Pancreas (tissue), 10 donors: ENCODE results near the gene CAPN10. TPM values are rescaled to one million over a fixed set of nuclear protein-coding genes. Genes with fewer than 3 reads are reported as not detected.
A peak's percentile ranks its signal among the peaks of the same experiment; 100 is the strongest.

Experiments
- ATAC-seq, 4 donors: fragments of 200-7000 bp; cut with Tn5 transposase; one replicate each; pipeline versions ENCODE4 v1.8.0 to v1.9.1; 2020; ENCODE audit warnings: mild to moderate bottlenecking in 4 of 4, moderate library complexity in 4 of 4
- DNase-seq, 6 donors: peaks; one replicate each; pipeline ENCODE4 v3.0.0-alpha.2; 2020
- FAIRE-seq: peaks from 2 replicates; lab custom pipeline; 2012; peaks lifted over from hg19 to GRCh38; lab: Jason Lieb, UNC
- H3K27ac ChIP-seq, 4 donors: fragments of 200-600 bp; sonication (generic); 1 replicate in 3 of 4; 2 replicates in 1 of 4; pipeline versions ENCODE4 v1.5.0 to v1.8.0; 2020
- H3K27me3 ChIP-seq, 4 donors: fragments of 200-600 bp; one replicate each; pipeline ENCODE4 v1.8.0; 2021
- H3K36me3 ChIP-seq, 3 donors: fragments of 200-600 bp; sonication (generic) in 1 of 3; one replicate each; pipeline versions ENCODE4 v1.5.0 to v1.8.0; 2020 to 2021
- H3K4me1 ChIP-seq, 3 donors: fragments of 200-600 bp; one replicate each; pipeline ENCODE4 v1.8.0; 2021
- H3K4me3 ChIP-seq, 4 donors: fragments of 200-600 bp; sonication (generic) in 2 of 4; one replicate each; pipeline versions ENCODE4 v1.5.0 to v1.8.0; 2020 to 2021
- H3K9me3 ChIP-seq, 4 donors: fragments of 200-600 bp; one replicate each; pipeline ENCODE4 v1.8.0; 2021
- WGBS, 2 donors: extraction: QIAGEN DNeasy Blood & Tissue Kit; methylation state at CpG; one replicate each; pipeline ENCODE4 v1.1.7; 2013; 5-methylcytosine and 5-hydroxymethylcytosine counted together
- intact Hi-C, 3 donors: fragments of 100-400 bp; cut with DNase I; formaldehyde crosslinking; loops; one replicate each; pipeline versions ENCODE4 v1.11.1 to v1.14.2; 2022
- polyA plus RNA-seq, 2 donors: library from polyadenylated mRNA; stranded (reverse); fragments of 200-250 nt; gene quantifications; one replicate each; pipeline ENCODE4 v1.2.3, GENCODE V29; 2013
- total RNA-seq, 6 donors: library from RNA; stranded (reverse); fragmentation: NEBNext Ultra II Directional in 4 of 6; extraction: Animal tissue kit (Norgen Biotek cat#: 25700) in 4 of 6; gene quantifications; one replicate each; pipeline versions ENCODE4 v1.2.1 to v1.2.4, GENCODE V29; 2021 to 2023
- TF ChIP-seq, protein P1 (sequence below), 4 donors: fragments of 200-600 bp; sonication (generic) in 3 of 4; IDR thresholded peaks; one replicate each; pipeline versions ENCODE4 v1.5.0 to v1.8.0; 2021; ENCODE audit warnings: antibody characterized with exemption in 4 of 4
- donor health status: healthy with polysubstance abuse.
- donor health status: DM: no; HTN: no; CAD: no; lungs with moderate emphysema.
- donor health status: DM: no; HTN: no; CAD: no.
- donor health status: control.
- donor health status: control.
- donor health status: Bipolar disorder and iron deficiency.
- donor health status: DM: yes; HTN: yes; CAD: no.
- donor health status: DM: no; HTN: no; CAD: no.
- donor health status: DM: no; HTN: no; CAD: no.
- donor health status: DM: yes; HTN: yes; CAD: no.

The CAPN10 gene
- total and polyA plus RNA-seq, 8 donors: 8.6 to 49.3 (median 12.7) TPM

DNA sequence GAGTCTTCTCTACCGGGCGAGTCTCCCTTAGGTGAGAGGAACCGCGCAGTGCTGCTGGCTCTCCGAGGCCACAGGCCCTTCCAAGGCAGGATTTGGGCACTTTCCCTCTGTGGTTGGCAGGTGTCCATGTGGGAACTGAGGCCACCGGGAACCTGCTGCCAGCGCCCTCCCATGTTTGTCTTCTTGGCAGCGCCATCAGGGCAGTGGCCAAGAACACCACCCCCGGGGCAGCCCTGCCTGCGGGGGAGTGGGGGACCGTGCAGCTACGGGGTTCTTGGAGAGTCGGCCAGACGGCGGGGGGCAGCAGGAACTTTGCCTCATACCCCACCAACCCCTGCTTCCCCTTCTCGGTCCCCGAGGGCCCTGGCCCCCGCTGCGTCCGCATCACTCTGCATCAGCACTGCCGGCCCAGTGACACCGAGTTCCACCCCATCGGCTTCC lies 10.0 kb downstream of the CAPN10 start:
- Histone ChIP-seq H3K27me3 (no peaks in the 10 kb centered on the region), H3K4me3 (no peak overlapping the region), H3K36me3 (peaks cover 0 to 13% (median 0%) of the 10 kb centered on the region in 3 donors), H3K9me3 (no peaks in the 10 kb centered on the region), H3K27ac (no peak overlapping the region), H3K4me1 (no peaks in the 10 kb centered on the region)
- DNase-seq (peak in 4 of 6 donors; percentile 13 to 80 (median 34)), FAIRE-seq (no peak), ATAC-seq (peak in 1 of 4 donors; percentile 61)
- 83 to 86% methylated on average over 23 of the region's 23 CpGs for WGBS, 2 donors
- intact Hi-C loops: no loop called here
- TF ChIP-seq, protein P1, sequence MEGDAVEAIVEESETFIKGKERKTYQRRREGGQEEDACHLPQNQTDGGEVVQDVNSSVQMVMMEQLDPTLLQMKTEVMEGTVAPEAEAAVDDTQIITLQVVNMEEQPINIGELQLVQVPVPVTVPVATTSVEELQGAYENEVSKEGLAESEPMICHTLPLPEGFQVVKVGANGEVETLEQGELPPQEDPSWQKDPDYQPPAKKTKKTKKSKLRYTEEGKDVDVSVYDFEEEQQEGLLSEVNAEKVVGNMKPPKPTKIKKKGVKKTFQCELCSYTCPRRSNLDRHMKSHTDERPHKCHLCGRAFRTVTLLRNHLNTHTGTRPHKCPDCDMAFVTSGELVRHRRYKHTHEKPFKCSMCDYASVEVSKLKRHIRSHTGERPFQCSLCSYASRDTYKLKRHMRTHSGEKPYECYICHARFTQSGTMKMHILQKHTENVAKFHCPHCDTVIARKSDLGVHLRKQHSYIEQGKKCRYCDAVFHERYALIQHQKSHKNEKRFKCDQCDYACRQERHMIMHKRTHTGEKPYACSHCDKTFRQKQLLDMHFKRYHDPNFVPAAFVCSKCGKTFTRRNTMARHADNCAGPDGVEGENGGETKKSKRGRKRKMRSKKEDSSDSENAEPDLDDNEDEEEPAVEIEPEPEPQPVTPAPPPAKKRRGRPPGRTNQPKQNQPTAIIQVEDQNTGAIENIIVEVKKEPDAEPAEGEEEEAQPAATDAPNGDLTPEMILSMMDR (IDR thresholded peaks at IDR 0.05): no peak

DNA sequence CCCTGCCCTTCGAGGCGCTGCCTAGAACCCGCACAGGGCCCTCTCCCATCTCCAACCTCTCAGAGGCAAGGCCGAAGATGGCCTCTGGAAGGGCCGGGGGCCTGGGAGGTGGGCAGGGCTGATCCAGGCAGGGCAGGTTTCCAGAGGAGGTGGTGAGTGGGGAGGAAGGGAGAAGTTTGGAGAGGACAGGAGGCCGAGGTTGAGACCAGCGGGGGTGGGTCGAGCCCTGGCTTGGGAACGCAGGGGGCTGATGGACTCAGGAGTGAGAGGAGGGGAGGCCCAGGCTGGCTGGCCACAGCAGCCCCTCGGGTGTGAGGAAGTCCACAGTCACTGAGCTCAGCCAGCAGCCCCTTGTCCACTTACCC lies 10.5 kb downstream of the CAPN10 start:
- DNase-seq (peak in 2 of 6 donors; percentile 8 to 18), ATAC-seq (no peak), FAIRE-seq (no peak)
- TF ChIP-seq, protein P1 (IDR thresholded peaks at IDR 0.05): no peak
- no peak overlapping the region for H3K27ac ChIP-seq
- intact Hi-C loops: no loop called here
- H3K4me1 ChIP-seq: no peaks in the 10 kb centered on the region
- H3K9me3 ChIP-seq: no peaks in the 10 kb centered on the region
- no peak overlapping the region for H3K4me3 ChIP-seq
- WGBS, 2 donors: 91 to 94% methylated on average over 10 of the region's 10 CpGs
- H3K36me3 ChIP-seq: peaks cover 0 to 11% (median 0%) of the 10 kb centered on the region in 3 donors
- no peaks in the 10 kb centered on the region for H3K27me3 ChIP-seq

- Histone ChIP-seq H3K27me3 (no peaks in the 10 kb centered on the region), H3K4me3 (no peak overlapping the region), H3K27ac (no peak overlapping the region), H3K9me3 (no peaks in the 10 kb centered on the region), H3K36me3 (peaks cover 0 to 6% (median 0%) of the 10 kb centered on the region in 3 donors), H3K4me1 (no peaks in the 10 kb centered on the region)
- 90 to 94% methylated on average over 21 to 22 of the region's 22 CpGs for WGBS, 2 donors
- intact Hi-C loops: no loop called here
- TF ChIP-seq, protein P1 (IDR thresholded peaks at IDR 0.05): no peak
- FAIRE-seq: no peak
- ATAC-seq: no peak
- peak in 1 of 6 donors; percentile 43 for DNase-seq
Observed at GRCh38 chr2:240597419-240598181, 11.1 kb downstream of the CAPN10 start.

DNA sequence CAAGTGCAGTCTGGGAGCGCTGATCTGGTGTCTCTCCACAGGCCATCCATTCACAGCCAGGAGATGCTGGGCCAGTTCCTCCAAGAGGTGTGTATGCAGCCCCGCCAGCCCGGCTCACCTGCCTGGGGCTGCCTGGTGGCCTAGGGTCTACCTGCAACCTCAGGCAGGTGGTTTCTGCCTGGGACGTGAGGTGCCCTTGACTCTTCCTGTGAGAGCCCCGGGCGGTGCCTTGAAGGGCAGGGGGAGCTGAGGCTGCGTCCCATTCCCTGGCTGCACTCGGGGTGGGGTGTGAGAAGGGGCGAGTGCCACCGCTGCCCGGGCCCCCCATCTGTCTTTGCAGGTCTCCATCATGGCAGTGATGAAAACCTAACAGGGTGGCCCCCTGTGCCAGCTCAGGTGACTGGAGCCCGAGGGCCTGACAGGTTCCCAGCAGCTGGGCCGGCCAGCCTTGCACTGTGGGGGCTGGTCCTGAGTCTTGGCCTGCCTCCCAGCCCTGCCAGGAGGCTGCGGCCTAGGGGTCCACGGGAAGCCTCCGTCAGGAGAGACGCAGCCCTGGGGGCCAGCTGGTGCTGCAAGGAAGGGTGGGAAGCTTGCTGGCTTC lies 11.9 kb downstream of the CAPN10 start:
- Histone ChIP-seq H3K36me3 (peaks cover 0 to 1% (median 0%) of the 10 kb centered on the region in 3 donors), H3K4me3 (no peak overlapping the region), H3K27me3 (no peaks in the 10 kb centered on the region), H3K4me1 (no peaks in the 10 kb centered on the region), H3K27ac (no peak overlapping the region), H3K9me3 (no peaks in the 10 kb centered on the region)
- ATAC-seq (no peak), FAIRE-seq (no peak), DNase-seq (peak in 2 of 6 donors; percentile 30 to 47)
- WGBS, 2 donors: 91 to 94% methylated on average over 17 of the region's 17 CpGs
- intact Hi-C loops: no loop called here
- TF ChIP-seq, protein P1 (IDR thresholded peaks at IDR 0.05): no peak
